SK-N-SH (cell line): Measurements from ENCODE around the gene ROPN1L.

Experiments used
- CHD2 ChIP-seq: fragments of 150-350 bp; IDR thresholded peaks from 2 replicates; pipeline ENCODE4 v1.6.1; 2018; ENCODE audit warnings: low read length; ENCODE audit not compliant: partially characterized antibody
- CTCF ChIP-seq: fragments of 200-600 bp; sonication (generic); IDR thresholded peaks from 2 replicates; pipeline ENCODE4 v1.6.1; 2017; ENCODE audit warnings: antibody characterized with exemption, mild to moderate bottlenecking, moderate library complexity
- EP300 ChIP-seq, 2 experiments: IDR thresholded peaks; 2 replicates each; pipeline versions ENCODE4 v1.4.0 to v1.6.1; 2012; ENCODE audit warnings: borderline replicate concordance in 1 of 2, low read depth in 1 of 2, low read length in 1 of 2
- FOXM1 ChIP-seq: IDR thresholded peaks from 2 replicates; pipeline ENCODE4 v1.4.0; 2012; ENCODE audit warnings: low read depth, mild to moderate bottlenecking
- GABPA ChIP-seq: IDR thresholded peaks from 2 replicates; pipeline ENCODE4 v1.4.0; 2012; ENCODE audit warnings: low read depth, mild to moderate bottlenecking
- MAX ChIP-seq: IDR thresholded peaks from 2 replicates; pipeline ENCODE4 v1.4.0; 2012; ENCODE audit warnings: low read depth
- NFIC ChIP-seq: IDR thresholded peaks from 2 replicates; pipeline ENCODE4 v1.4.0; 2012; ENCODE audit warnings: borderline replicate concordance
- POLR2AphosphoS5 ChIP-seq: IDR thresholded peaks from 2 replicates; pipeline ENCODE4 v1.6.1; 2012; ENCODE audit warnings: low read depth, low read length
- RAD21 ChIP-seq: IDR thresholded peaks from 2 replicates; pipeline ENCODE4 v1.6.1; 2012; ENCODE audit warnings: mild to moderate bottlenecking, low read length
- RXRA ChIP-seq: IDR thresholded peaks from 2 replicates; pipeline ENCODE4 v1.4.0; 2012; ENCODE audit warnings: low read depth, mild to moderate bottlenecking, borderline replicate concordance
- TAF1 ChIP-seq: IDR thresholded peaks from 2 replicates; pipeline ENCODE4 v1.6.1; 2012; ENCODE audit warnings: low read depth, mild to moderate bottlenecking, low read length, moderate library complexity, borderline replicate concordance
- YY1 ChIP-seq: IDR thresholded peaks from 2 replicates; pipeline ENCODE4 v1.4.0; 2012; ENCODE audit warnings: low read depth, mild to moderate bottlenecking

DNA sequence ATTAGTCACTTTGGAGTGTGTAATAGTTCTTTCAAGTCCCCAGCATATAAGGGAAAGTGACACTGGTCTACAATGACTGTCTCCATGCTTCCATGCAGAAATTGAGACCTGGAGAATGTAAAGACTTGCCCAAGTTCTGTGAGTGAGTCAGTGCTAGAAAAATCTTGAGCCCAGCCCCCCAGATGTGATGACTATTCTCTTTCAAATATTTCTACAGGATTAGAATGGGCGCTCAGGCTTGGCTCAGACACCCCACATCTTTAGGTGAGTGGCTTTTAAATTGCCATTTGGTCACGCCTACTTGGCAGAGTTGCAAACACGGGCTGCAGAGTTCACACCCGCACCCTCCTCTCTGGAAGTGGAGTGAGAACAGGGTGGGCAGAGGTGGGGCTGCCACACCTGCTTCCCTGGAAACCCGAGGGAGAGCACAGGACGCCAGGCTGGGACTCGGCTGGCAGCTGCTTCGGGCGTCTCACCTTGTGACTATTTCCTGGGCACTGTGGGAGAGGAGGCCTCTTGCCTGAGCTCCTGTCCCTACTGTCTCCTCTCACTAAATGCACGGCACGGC is 37.6 kb downstream of the ROPN1L start:
- 0 out of 2 replicates have a peak, but pooled peaks have one; percentile 22 for TF ChIP-seq MAX
- no peak for TF ChIP-seq CTCF
- TF ChIP-seq TAF1 = no peak
- no peak; the same call in 1 of the 2 replicates for TF ChIP-seq POLR2AphosphoS5
- TF ChIP-seq FOXM1 = no peak
- TF ChIP-seq EP300 (IDR thresholded peaks at IDR 0.05; ENCODE audit: borderline replicate concordance in 1 of 2, low read depth in 1 of 2, low read length in 1 of 2) = peak in 1 of 2 experiments; percentile 47; a peak in 1 of 4 replicates
- TF ChIP-seq CHD2 = no peak
- TF ChIP-seq RAD21 = no peak
- TF ChIP-seq NFIC = peak; percentile 49; the same call in 1 of the 2 replicates
- TF ChIP-seq YY1 = no peak
- no peak for TF ChIP-seq GABPA
- peak; percentile 23; the same call in 1 of the 2 replicates for TF ChIP-seq RXRA
